GM21390 (cell line): Measurements from ENCODE around the gene PTBP1.
"Not testable (repeated sequence)": the region's sequence is repeated elsewhere in the genome, so short reads cannot be mapped to it uniquely, and the experiment has no call there.

ENCODE experiments used
- ATAC-seq: cut with Tn5 transposase; IDR thresholded peaks from one replicate; pipeline ENCODE4 v1.9.1; 2021; ENCODE audit not compliant: unreplicated experiment

The PTBP1 gene

GRCh38 chr19:808423-808775, 11.1 kb downstream of the PTBP1 start:
- no peak for ATAC-seq

GRCh38 chr19:810077-810855, 13.0 kb downstream of the PTBP1 start:
- no peak for ATAC-seq

GRCh38 chr19:810883-811489, 13.7 kb downstream of the PTBP1 start:
- ATAC-seq: no peak

- no peak for ATAC-seq
Measured at GRCh38 chr19:811506-812048, 14.3 kb downstream of the PTBP1 start.

- no peak for ATAC-seq
Measured at GRCh38 chr19:812049-812746, 14.9 kb downstream of the PTBP1 start.

- ATAC-seq: no peak
Measured at GRCh38 chr19:812747-813218, 15.5 kb downstream of the PTBP1 start.

- no peak for ATAC-seq
Measured at GRCh38 chr19:813219-814151, 16.2 kb downstream of the PTBP1 start.

- ATAC-seq: no peak
Measured at GRCh38 chr19:814152-815078, 17.2 kb downstream of the PTBP1 start.

- no peak for ATAC-seq
Measured at GRCh38 chr19:815079-815774, 18.0 kb downstream of the PTBP1 start.

- no peak for ATAC-seq
Measured at GRCh38 chr19:815775-816499, 18.7 kb downstream of the PTBP1 start.

GRCh38 chr19:816500-816857, 19.2 kb downstream of the PTBP1 start:
- no peak for ATAC-seq

GRCh38 chr19:820212-820611, 23.0 kb downstream of the PTBP1 start:
- ATAC-seq: not testable (repeated sequence)

- no peak for ATAC-seq
Measured at GRCh38 chr19:821231-821824, 24.1 kb downstream of the PTBP1 start.

GRCh38 chr19:821825-822503, 24.7 kb downstream of the PTBP1 start, which contains the start of gene PLPPR3:
TSS of gene PLPPR3 (minus strand) at chr19:821955. CDS start at chr19:821559, 396 bp downstream.
- no peak for ATAC-seq

GRCh38 chr19:823565-824121, 26.4 kb downstream of the PTBP1 start:
- no peak for ATAC-seq

GRCh38 chr19:824885-825284, 27.6 kb downstream of the PTBP1 start:
- ATAC-seq: no peak
